OCI-LY7 (cell line): ENCODE results near the gene NDUFA8.

Experiments
- EZH2phosphoT487 ChIP-seq: fragments of 200-600 bp; sonication (generic); IDR thresholded peaks from 2 replicates; pipeline ENCODE4 v1.6.1; 2018; ENCODE audit warnings: low read depth, borderline replicate concordance, mild to moderate bottlenecking, mixed run types, antibody characterized with exemption, low read length, moderate library complexity, mixed read lengths
- TF ChIP-seq, protein P1 (sequence below): fragments of 200-600 bp; sonication (generic); conservative IDR thresholded peaks from 2 replicates; pipeline ENCODE4 v1.5.1; 2014; ENCODE audit warnings: mild to moderate bottlenecking, antibody characterized with exemption, low read length, moderate library complexity, mixed read lengths

DNA sequence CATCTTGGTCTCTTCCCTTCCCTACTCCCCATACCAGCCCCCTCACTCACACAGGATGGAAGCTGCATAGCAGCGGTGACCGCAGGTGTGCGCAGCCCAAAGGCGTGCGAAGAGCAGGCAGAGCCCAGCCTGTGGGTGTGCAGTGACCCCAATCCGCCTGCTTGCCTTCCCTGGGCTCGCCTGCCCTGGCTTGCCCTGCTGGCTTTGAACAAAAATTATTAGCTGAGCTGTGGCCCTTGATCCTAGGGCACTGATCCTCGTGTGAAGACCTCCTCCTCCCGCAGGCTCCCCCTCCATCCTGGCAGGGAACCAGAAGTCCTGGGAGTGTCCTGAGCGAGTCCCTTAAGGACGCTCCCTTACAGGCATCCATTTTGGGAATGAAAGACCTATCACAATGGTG lies 32.0 kb upstream of the NDUFA8 start:
- TF ChIP-seq, protein P1, sequence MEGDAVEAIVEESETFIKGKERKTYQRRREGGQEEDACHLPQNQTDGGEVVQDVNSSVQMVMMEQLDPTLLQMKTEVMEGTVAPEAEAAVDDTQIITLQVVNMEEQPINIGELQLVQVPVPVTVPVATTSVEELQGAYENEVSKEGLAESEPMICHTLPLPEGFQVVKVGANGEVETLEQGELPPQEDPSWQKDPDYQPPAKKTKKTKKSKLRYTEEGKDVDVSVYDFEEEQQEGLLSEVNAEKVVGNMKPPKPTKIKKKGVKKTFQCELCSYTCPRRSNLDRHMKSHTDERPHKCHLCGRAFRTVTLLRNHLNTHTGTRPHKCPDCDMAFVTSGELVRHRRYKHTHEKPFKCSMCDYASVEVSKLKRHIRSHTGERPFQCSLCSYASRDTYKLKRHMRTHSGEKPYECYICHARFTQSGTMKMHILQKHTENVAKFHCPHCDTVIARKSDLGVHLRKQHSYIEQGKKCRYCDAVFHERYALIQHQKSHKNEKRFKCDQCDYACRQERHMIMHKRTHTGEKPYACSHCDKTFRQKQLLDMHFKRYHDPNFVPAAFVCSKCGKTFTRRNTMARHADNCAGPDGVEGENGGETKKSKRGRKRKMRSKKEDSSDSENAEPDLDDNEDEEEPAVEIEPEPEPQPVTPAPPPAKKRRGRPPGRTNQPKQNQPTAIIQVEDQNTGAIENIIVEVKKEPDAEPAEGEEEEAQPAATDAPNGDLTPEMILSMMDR = no peak
- no peak for TF ChIP-seq EZH2phosphoT487
